Tibial artery (tissue), 4 donors: Measurements from ENCODE around the gene VSIG1.

Experiments
- DNase-seq, 2 donors: peaks; one replicate each; pipeline ENCODE4 v3.0.0-alpha.2; 2019
- H3K27ac ChIP-seq, 2 donors: fragments of 200-600 bp; sonication (generic) in 1 of 2; 1 replicate in 1 of 2; 2 replicates in 1 of 2; pipeline ENCODE4 v1.5.1; 2018 to 2019; ENCODE audit warnings: mild to moderate bottlenecking in 1 of 2
- H3K27me3 ChIP-seq, 2 donors: fragments of 200-600 bp; sonication (generic) in 1 of 2; one replicate each; pipeline versions ENCODE4 v1.5.1 to v1.6.0; 2016 to 2019
- H3K36me3 ChIP-seq, 3 donors: fragments of 200-600 bp; sonication (generic) in 2 of 3; one replicate each; pipeline ENCODE4 v1.5.1; 2016 to 2019; ENCODE audit warnings: mild to moderate bottlenecking in 2 of 3
- H3K4me1 ChIP-seq, 4 donors: fragments of 200-600 bp; sonication (generic) in 2 of 4; 1 replicate in 3 of 4; 2 replicates in 1 of 4; pipeline ENCODE4 v1.5.1; 2016 to 2019
- H3K4me3 ChIP-seq, 2 donors: fragments of 200-600 bp; sonication (generic) in 1 of 2; 1 replicate in 1 of 2; 2 replicates in 1 of 2; pipeline ENCODE4 v1.5.1; 2018 to 2019; ENCODE audit warnings: mild to moderate bottlenecking in 2 of 2
- H3K9me3 ChIP-seq, 3 donors: fragments of 200-600 bp; sonication (generic) in 1 of 3; one replicate each; pipeline ENCODE4 v1.5.1; 2016 to 2019
- intact Hi-C: fragments of 100-400 bp; cut with DNase I; formaldehyde crosslinking; loops from one replicate; pipeline ENCODE4 v1.15.0; 2023; ENCODE audit warnings: low total_unique reads
- TF ChIP-seq, protein P1 (sequence below), 2 experiments: fragments of 200-600 bp in 1 of 2; fragments of 450-650 bp in 1 of 2; IDR thresholded peaks; one replicate each; pipeline ENCODE4 v1.5.1; 2017 to 2019; ENCODE audit warnings: antibody characterized with exemption in 2 of 2, mild to moderate bottlenecking in 1 of 2, moderate library complexity in 1 of 2

VSIG1 gene

DNA sequence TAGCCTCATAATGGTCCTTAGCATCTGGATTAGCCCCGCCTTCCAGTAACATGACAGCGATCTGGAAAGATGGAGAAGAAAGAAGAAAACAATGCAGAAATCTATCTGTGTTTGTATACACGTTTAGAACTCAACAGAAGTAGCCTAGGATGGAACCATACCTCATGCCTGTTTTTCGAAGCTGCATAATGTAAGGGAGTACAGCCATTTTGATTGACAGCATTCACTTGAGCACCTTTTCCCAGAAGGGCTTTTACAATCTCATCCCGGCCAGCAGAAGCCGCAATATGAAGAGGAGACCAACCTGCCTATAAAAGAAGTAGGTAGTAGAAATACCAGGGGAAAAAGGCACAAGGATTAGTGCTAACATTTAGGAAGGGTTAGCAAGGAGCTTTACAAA, 42.9 kb downstream of the VSIG1 start:
- Histone ChIP-seq H3K27me3 (no peaks in the 10 kb centered on the region), H3K27ac (no peak overlapping the region), H3K4me3 (no peak overlapping the region), H3K4me1 (peaks cover 0 to 6% (median 0%) of the 10 kb centered on the region in 4 donors), H3K36me3 (peaks cover 0 to 15% (median 8%) of the 10 kb centered on the region in 3 donors), H3K9me3 (no peaks in the 10 kb centered on the region)
- TF ChIP-seq, protein P1, sequence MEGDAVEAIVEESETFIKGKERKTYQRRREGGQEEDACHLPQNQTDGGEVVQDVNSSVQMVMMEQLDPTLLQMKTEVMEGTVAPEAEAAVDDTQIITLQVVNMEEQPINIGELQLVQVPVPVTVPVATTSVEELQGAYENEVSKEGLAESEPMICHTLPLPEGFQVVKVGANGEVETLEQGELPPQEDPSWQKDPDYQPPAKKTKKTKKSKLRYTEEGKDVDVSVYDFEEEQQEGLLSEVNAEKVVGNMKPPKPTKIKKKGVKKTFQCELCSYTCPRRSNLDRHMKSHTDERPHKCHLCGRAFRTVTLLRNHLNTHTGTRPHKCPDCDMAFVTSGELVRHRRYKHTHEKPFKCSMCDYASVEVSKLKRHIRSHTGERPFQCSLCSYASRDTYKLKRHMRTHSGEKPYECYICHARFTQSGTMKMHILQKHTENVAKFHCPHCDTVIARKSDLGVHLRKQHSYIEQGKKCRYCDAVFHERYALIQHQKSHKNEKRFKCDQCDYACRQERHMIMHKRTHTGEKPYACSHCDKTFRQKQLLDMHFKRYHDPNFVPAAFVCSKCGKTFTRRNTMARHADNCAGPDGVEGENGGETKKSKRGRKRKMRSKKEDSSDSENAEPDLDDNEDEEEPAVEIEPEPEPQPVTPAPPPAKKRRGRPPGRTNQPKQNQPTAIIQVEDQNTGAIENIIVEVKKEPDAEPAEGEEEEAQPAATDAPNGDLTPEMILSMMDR (IDR thresholded peaks at IDR 0.05), result no peak
- intact Hi-C loops, result no loop called here
- no peak for DNase-seq

DNA sequence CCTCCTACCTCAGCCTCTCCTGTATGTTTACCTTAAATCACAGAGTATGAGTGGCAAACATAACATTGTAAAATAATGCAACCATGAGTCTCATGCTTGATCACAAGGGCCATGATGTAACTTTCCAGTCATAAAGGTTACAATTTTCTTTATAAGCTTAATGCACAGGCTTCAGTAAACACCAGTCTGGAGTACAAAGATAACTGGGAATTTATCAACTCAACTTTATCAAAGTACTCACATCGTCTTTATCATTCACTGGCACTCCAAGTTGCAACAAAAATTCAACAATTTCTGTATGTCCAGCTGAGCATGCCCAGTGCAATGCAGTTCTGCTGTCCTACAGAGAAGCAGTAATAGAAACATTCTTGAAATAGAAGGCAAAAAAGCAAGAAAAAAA, 43.6 kb downstream of the VSIG1 start:
- TF ChIP-seq, protein P1 (IDR thresholded peaks at IDR 0.05), result no peak
- peaks cover 0 to 6% (median 0%) of the 10 kb centered on the region in 4 donors for H3K4me1 ChIP-seq

DNA sequence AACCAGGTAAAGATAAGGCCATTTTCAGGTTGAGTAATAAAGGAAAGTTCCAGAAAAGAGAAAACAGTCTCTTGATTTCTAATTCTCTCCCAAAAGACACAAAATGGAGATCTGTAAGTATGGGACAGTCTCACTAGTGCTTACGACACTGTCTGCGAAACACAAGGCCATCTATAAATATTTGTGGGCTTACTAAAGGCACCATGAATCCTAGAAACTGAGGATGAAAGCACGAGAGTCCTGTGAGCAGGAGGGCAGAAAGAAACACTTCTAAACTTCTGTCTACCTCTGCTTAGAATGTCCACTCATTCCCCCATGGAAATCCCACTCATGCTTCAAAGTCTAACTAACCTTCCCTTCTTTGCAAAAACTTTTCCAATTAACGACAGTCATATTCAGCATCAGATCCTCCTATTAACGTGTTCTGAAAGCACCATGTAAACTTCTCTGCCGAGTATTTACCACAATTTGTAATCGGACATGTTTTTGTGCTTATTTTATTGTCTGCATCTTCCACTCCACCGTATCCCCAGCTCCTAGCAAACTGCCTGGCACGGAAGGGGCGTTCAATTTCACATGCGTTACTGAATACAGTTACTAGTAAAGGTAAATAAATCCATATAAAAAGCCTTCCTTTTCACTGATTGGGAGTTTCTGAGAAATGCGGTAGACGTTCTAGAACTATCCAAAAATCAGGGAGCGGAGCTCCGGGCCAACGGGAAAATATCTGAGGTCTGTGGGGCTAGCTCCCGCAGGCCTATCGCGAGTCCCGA, 45.8 kb downstream of the VSIG1 start:
- TF ChIP-seq, protein P1 (IDR thresholded peaks at IDR 0.05), result no peak
- no peaks in the 10 kb centered on the region for H3K9me3 ChIP-seq
- H3K27ac ChIP-seq, result peak overlapping the region; percentile 83 to 90
- intact Hi-C loops, result no loop called here
- no peak for DNase-seq
- peak overlapping the region; percentile 66 to 71 for H3K4me3 ChIP-seq
- peaks cover 0 to 6% (median 0%) of the 10 kb centered on the region in 4 donors for H3K4me1 ChIP-seq
- H3K27me3 ChIP-seq, result no peaks in the 10 kb centered on the region
- H3K36me3 ChIP-seq, result peaks cover 0 to 9% (median 5%) of the 10 kb centered on the region in 3 donors

More for the DNA sequence above, 43.6 kb downstream of the VSIG1 start:
- no peak overlapping the region for H3K4me3 ChIP-seq
- H3K36me3 ChIP-seq, result peaks cover 0 to 15% (median 5%) of the 10 kb centered on the region in 3 donors
- DNase-seq, result no peak
- no peaks in the 10 kb centered on the region for H3K27me3 ChIP-seq
- no peak overlapping the region for H3K27ac ChIP-seq
- H3K9me3 ChIP-seq, result no peaks in the 10 kb centered on the region
- intact Hi-C loops, result no loop called here

DNA sequence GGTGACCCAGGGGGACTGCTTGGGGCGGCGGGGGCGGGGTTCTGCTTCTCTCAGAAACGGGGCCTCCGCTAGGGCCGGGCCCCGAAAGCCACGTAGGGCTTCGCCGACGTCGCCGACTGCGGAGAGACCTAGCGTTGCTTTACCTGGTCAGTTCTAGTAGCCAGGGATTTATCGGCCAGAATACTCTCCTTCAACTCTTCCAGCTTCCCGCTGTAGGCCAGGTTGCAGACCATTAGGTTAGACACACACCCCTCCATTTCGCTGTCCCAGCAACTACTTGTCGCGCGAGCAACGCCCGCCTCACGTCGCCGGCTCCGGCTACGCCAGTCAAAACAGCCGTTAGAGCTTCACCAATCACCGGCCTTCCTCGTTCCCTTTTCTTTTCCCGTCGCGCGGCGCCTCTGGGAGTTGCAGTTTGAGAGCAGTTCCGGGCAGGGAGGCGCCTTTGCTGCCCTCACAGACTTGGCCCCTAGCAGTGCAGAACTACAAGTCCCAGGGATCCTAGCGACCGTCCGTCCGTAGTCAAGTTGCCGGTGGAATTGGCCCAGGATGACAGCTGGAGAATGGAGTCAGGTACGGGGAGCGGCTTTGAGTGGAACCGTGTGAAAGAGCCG, 46.5 kb downstream of the VSIG1 start, which contains the start of the genes ATG4A and PSMD10:
Gene ATG4A (plus strand): TSS at position 515 of the 614 bp plus-strand sequence. CDS start 49 bp downstream, at position 564.
Gene PSMD10 (minus strand): TSS at position 279 of the 614 bp plus-strand sequence. CDS start 22 bp downstream, at position 257.
- H3K27ac ChIP-seq, result peak within 1 kb of the TSS; percentile 83 to 90

DNA sequence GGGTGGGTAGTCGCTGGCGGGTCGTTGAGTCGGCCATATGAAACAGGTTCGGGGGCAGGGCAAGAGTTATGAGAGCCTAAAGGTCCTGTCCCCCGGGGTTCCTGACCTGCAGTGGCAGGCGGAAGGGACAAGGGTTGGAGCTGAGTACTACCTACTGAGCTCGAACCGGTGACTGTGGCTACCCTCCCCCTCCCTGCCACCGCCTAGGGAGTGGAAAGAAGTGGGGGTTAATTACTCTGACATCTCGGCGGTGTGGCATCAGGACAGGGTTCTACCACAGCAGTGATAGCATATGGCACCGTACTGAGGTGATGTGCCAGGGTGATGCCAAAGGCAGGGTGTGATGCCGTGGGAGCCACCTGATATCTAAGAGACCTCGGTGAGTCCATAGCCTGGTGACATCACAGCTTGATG, 47.0 kb downstream of the VSIG1 start:
- H3K4me3 ChIP-seq, result peak overlapping the region; percentile 66 to 71
- TF ChIP-seq, protein P1 (IDR thresholded peaks at IDR 0.05), result no peak
- intact Hi-C loops, result no loop called here
- no peaks in the 10 kb centered on the region for H3K27me3 ChIP-seq
- peaks cover 0 to 9% (median 5%) of the 10 kb centered on the region in 3 donors for H3K36me3 ChIP-seq
- H3K4me1 ChIP-seq, result peaks cover 0 to 6% (median 0%) of the 10 kb centered on the region in 4 donors
- no peaks in the 10 kb centered on the region for H3K9me3 ChIP-seq
- peak overlapping the region; percentile 83 to 90 for H3K27ac ChIP-seq
- no peak for DNase-seq

More for the DNA sequence above, 46.5 kb downstream of the VSIG1 start, which contains the start of the genes ATG4A and PSMD10:
- intact Hi-C loops, result no loop called here
- Histone ChIP-seq H3K4me1 (peaks cover 0 to 6% (median 0%) of the 10 kb centered on the region in 4 donors), H3K4me3 (peak within 1 kb of the TSS; percentile 66 to 71), H3K27me3 (no peaks in the 10 kb centered on the region), H3K36me3 (peaks cover 0 to 9% (median 5%) of the 10 kb centered on the region in 3 donors), H3K9me3 (no peaks in the 10 kb centered on the region)
- DNase-seq, result peak; percentile 94 to 96
- TF ChIP-seq, protein P1 (IDR thresholded peaks at IDR 0.05), result peak in 1 of 2 experiments; percentile 14
